ENCODE results near the gene COL12A1.

The COL12A1 gene

GRCh38 chr6:75135876-75136275 lies 70.0 kb downstream of the COL12A1 start:
- DNase-seq, result no peak

- DNase-seq, result no peak
Measured at GRCh38 chr6:75135450-75135849, 70.4 kb downstream of the COL12A1 start.

- no peak for DNase-seq
Measured at GRCh38 chr6:75130784-75131183, 75.1 kb downstream of the COL12A1 start.

- DNase-seq, result no peak
Measured at GRCh38 chr6:75128878-75129570, 76.8 kb downstream of the COL12A1 start.

GRCh38 chr6:75126518-75126917 lies 79.3 kb downstream of the COL12A1 start:
- no peak for DNase-seq

- DNase-seq, result no peak
Measured at GRCh38 chr6:75124983-75125382, 80.9 kb downstream of the COL12A1 start.

GRCh38 chr6:75124085-75124484 lies 81.8 kb downstream of the COL12A1 start:
- no peak for DNase-seq

GRCh38 chr6:75118925-75119515 lies 86.8 kb downstream of the COL12A1 start:
- DNase-seq, result no peak

- no peak for DNase-seq
Measured at GRCh38 chr6:75117701-75118100, 88.2 kb downstream of the COL12A1 start.

- no peak for DNase-seq
Measured at GRCh38 chr6:75116946-75117345, 88.9 kb downstream of the COL12A1 start.

GRCh38 chr6:75115481-75115880 lies 90.4 kb downstream of the COL12A1 start:
- no peak for DNase-seq

- no peak for DNase-seq
Measured at GRCh38 chr6:75114806-75115205, 91.0 kb downstream of the COL12A1 start.

- DNase-seq, result no peak
Measured at GRCh38 chr6:75114195-75114594, 91.7 kb downstream of the COL12A1 start.

- no peak for DNase-seq
Measured at GRCh38 chr6:75113446-75113845, 92.4 kb downstream of the COL12A1 start.

- DNase-seq, result no peak
Measured at GRCh38 chr6:75109765-75110164, 96.1 kb downstream of the COL12A1 start.

- no peak for DNase-seq
Measured at GRCh38 chr6:75109022-75109421, 96.8 kb downstream of the COL12A1 start.

GRCh38 chr6:75108333-75108974 lies 97.4 kb downstream of the COL12A1 start:
- DNase-seq, result no peak

- DNase-seq, result no peak
Measured at GRCh38 chr6:75107913-75108312, 97.9 kb downstream of the COL12A1 start.

GRCh38 chr6:75106426-75106825 lies 99.4 kb downstream of the COL12A1 start:
- no peak for DNase-seq

- no peak for DNase-seq
Measured at GRCh38 chr6:75103431-75103830, 102.4 kb downstream of the COL12A1 start.

- DNase-seq, result no peak
Measured at GRCh38 chr6:75102301-75102700, 103.6 kb downstream of the COL12A1 start.

- DNase-seq, result no peak
Measured at GRCh38 chr6:75101896-75102295, 104.0 kb downstream of the COL12A1 start.

- no peak for DNase-seq
Measured at GRCh38 chr6:75098709-75099108, 107.1 kb downstream of the COL12A1 start.

GRCh38 chr6:75096966-75097365 lies 108.9 kb downstream of the COL12A1 start:
- no peak for DNase-seq
